IPS-18c (cell line): ENCODE measurements around the gene TADA2B.

Source experiments
- H3K4me3 ChIP-seq: 2 replicates; pipeline ENCODE4 v1.7.0; 2013; ENCODE audit warnings: low read depth, mild to moderate bottlenecking, low read length, moderate library complexity; ENCODE audit not compliant: insufficient read depth
- H3K9me3 ChIP-seq: one replicate; pipeline ENCODE4 v1.6.1; 2013; ENCODE audit warnings: mild to moderate bottlenecking, low read length, moderate library complexity; ENCODE audit not compliant: control insufficient read depth, insufficient read depth

TADA2B gene

GRCh38 chr4:7015383-7016035 is 27.7 kb upstream of the TADA2B start:
- H3K4me3 ChIP-seq, result no peak overlapping the region
- H3K9me3 ChIP-seq, result peaks cover 3% of the 10 kb centered on the region

GRCh38 chr4:7016086-7016485 is 27.1 kb upstream of the TADA2B start:
- Histone ChIP-seq H3K9me3 (peaks cover 3% of the 10 kb centered on the region), H3K4me3 (no peak overlapping the region)

- Histone ChIP-seq H3K4me3 (no peak overlapping the region), H3K9me3 (peaks cover 3% of the 10 kb centered on the region)
Observed at GRCh38 chr4:7016512-7016911, 26.7 kb upstream of the TADA2B start.

GRCh38 chr4:7017446-7018048 is 25.6 kb upstream of the TADA2B start:
- Histone ChIP-seq H3K4me3 (no peak overlapping the region), H3K9me3 (peaks cover 3% of the 10 kb centered on the region)

DNA sequence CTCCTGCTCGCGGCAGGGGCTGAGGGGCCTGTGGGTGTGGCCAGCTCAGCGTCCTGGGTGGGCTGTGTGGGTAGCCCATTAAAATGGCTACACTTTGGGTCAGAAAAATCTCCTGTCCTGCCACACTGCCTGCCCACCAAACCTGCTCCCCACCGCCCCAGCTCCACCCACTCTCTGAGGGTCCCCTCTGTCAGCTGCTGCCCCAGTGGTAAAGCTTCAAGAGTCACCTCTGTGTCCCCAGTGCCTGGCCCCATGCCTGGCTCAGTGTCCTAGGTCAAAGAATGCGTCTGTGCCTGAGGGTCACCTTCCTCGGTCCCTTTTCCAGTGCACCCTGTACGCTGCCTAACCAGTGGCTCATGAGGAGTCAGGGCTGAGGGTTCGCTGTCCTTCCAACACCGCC is 24.9 kb upstream of the TADA2B start:
- Histone ChIP-seq H3K9me3 (peaks cover 3% of the 10 kb centered on the region), H3K4me3 (no peak overlapping the region)

DNA sequence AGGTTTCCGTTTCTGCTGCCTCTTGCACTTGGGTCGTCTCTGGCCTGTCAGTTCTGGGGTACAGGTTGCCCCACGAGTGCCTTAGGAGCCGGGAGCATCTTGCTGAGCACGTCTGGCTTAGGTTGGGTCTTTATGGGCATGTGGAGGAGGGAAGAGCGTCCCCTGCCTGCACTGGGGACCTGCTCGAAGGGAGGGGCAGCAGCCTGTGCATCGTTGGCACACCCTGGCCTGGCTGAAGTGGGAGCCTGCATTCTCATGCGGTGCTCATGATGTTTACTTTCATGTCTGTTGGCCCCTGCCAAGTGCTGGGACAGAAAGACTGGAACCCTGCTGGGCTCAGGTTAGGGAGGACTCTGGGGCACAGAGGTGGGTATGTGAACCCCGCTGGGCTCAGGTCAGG is 23.8 kb upstream of the TADA2B start:
- H3K9me3 ChIP-seq, result peaks cover 3% of the 10 kb centered on the region

DNA sequence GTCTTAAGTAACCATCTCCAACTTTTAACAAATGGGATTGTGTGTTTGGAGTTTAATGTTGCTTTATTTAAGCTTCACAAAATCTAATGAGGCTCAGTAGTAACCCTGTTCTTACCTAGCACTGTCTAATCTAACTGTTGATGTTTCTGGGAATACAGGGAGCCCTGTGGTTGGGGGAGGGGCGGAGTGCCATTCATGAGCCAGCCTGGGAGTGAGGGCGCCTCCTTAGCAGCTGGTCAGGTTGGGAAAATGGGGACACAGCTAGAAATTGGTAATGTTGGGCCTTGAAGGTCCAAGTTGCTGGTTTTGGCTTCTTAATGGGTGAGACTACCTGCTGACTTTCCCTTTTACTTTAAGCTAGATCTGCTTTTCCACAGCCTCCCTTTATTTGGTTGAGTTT is 22.9 kb upstream of the TADA2B start:
- no peak overlapping the region for H3K4me3 ChIP-seq
- H3K9me3 ChIP-seq, result peaks cover 3% of the 10 kb centered on the region

More for the DNA sequence above, 23.8 kb upstream of the TADA2B start:
- H3K4me3 ChIP-seq, result no peak overlapping the region; the same call in 1 of the 2 replicates

DNA sequence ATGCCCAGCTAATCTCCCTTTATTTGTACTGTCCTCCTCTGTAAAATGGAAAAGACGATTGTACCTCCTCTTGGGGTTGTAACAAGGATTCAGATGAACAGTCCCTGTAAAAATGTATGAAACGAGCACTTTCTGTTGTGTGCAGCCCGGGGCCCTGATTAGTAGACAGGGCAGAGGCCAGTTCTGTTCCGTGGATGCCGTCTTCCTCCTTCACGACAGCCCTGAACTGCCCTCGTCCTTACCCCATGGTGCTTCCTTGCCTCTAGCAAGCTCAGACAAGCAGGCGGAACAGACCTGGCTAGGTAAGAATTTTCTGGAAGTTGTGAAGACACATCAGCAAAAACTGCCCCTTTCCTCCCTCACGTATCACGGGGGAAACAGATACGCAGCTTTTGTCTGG is 22.3 kb upstream of the TADA2B start:
- Histone ChIP-seq H3K4me3 (no peak overlapping the region), H3K9me3 (peaks cover 3% of the 10 kb centered on the region)

- Histone ChIP-seq H3K9me3 (peaks cover 3% of the 10 kb centered on the region), H3K4me3 (no peak overlapping the region)
Observed at GRCh38 chr4:7021355-7021754, 21.8 kb upstream of the TADA2B start.

GRCh38 chr4:7021930-7022664 is 21.1 kb upstream of the TADA2B start:
- H3K4me3 ChIP-seq, result no peak overlapping the region
- peaks cover 3% of the 10 kb centered on the region for H3K9me3 ChIP-seq

DNA sequence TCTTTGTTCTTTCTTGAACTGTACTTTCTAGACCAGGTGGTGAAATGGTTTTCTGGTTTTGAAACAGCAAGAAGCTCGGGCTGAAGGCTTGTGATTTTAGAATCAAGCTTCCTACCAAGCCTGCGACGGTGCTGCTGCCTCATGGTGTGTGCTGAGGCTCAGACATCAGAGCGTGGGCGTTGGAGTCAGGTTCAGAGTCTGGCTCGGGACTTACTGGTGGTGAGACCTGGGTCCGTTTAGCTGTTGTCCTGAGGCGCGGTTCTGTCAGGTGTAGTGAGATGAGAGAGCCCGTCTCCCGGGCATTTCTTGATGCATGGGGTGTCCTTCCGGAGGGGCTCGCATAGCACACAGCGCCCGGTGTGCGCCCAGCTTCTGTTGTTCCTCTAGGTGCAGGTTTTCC is 19.7 kb upstream of the TADA2B start:
- Histone ChIP-seq H3K9me3 (peaks cover under 1% of the 10 kb centered on the region), H3K4me3 (no peak overlapping the region)

DNA sequence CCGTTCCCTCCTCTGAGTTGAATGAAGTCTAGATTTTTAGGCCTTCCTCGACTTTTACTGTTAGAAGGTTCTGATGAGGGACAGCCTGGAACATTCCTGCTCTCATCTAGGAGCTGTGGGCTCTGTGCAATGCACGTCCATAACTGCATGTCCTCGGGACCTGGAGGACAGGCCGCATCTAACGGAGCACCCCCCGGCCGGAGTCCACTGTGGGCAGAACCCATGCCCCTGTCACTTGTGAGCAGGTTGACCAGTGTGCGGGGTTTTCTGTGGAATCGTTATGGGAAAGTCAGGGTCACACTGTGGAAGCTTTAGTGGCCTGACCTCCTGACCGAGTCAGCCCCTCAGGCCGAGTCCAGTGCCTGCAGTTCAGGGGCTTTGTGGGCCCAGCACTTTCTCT is 19.3 kb upstream of the TADA2B start:
- H3K4me3 ChIP-seq, result no peak overlapping the region
- H3K9me3 ChIP-seq, result no peaks in the 10 kb centered on the region

DNA sequence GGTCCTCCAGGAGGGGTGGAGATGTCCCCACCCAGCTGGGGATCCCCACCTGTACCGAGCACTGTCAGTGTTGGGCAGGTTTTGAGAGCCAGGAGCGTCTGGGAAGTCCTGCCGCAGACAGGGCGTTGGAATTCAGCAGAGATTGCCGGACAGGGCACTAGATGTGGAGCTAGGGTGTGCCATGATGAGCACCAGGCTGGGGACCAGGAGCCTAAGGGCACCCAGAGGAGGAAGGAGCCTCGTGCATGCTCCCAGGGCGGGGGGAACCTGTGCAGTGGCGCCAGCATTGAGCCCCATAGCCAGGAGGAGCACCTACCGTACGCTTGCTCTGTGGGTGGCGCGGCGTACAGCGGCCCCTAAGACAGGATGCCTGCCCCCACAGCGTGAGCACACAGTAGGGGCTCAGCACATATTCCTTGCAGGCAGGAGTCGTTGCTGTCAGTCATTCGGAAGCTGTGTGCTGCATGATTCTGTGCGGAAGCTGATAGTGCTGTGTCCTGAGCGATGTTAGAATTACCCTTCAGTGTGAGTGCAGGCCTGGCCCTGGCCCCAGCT is 18.8 kb upstream of the TADA2B start:
- no peak overlapping the region for H3K4me3 ChIP-seq
- H3K9me3 ChIP-seq, result no peaks in the 10 kb centered on the region

DNA sequence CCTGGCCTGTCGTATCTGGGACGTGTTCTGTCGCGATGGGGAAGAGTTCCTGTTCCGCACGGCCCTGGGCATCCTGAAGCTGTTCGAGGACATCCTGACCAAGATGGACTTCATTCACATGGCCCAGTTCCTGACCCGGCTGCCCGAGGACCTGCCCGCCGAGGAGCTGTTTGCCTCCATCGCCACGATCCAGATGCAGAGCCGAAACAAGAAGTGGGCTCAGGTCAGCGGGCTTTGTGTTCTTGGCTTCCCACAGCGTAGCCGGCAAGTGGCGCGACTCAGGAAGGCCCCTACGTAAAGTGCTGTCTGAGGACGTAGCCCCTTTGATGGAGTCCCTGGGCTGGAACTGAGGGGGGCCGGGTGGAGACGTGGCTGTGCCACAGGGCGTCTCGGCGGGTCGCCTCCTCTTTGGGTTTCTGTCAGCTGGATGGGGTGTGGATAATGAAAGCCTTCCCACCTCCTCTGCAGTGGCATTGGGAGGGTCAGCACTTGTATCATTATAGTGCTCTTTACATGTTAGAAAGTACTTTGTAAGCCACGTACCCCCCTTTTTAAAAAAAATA is 18.1 kb upstream of the TADA2B start:
- H3K4me3 ChIP-seq, result no peak overlapping the region
- H3K9me3 ChIP-seq, result no peaks in the 10 kb centered on the region

- Histone ChIP-seq H3K4me3 (no peak overlapping the region), H3K9me3 (no peaks in the 10 kb centered on the region)
Observed at GRCh38 chr4:7026107-7026506, 17.1 kb upstream of the TADA2B start.

DNA sequence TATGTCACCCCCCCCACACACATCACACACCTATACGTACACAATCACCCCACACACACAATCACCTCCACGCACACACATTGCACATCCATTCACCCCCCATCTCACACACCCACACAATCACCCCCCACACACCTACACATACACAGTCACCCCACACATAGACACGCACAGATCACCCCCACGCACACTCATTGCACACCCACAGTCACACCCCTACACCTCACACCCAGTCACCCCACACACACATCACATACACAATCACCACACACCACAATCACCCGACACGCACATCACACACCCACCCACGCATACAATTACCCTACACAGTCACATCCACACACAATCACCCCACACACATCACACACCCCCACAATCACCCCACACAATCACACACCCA is 15.9 kb upstream of the TADA2B start:
- no peak overlapping the region for H3K4me3 ChIP-seq

DNA sequence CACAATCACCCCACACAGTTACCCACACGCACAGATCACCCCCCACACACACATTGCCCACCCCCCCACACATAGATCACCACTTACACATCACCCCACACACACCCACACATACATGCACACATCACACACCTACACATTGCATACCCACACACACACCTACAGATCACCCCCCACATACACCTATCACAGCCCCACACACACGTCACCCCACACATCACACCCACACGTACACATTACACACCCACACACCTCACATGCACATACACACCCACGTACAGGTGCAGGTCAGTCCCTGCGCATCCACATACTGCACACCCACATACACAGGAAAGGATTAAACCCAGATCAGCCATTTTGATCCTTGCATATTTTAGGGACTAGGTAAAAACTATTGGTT is 15.3 kb upstream of the TADA2B start:
- no peak overlapping the region for H3K4me3 ChIP-seq
- no peaks in the 10 kb centered on the region for H3K9me3 ChIP-seq

More for the DNA sequence above, 15.9 kb upstream of the TADA2B start:
- no peaks in the 10 kb centered on the region for H3K9me3 ChIP-seq

- Histone ChIP-seq H3K9me3 (no peaks in the 10 kb centered on the region), H3K4me3 (no peak overlapping the region)
Observed at GRCh38 chr4:7029212-7029611, 14.0 kb upstream of the TADA2B start.
